Spleen (tissue), 11 donors: ENCODE results near the gene SLC28A1. TPM values are rescaled to one million over a fixed set of nuclear protein-coding genes. Genes with fewer than 3 reads are reported as not detected.

Experiments
- DNase-seq: peaks from one replicate; pipeline ENCODE4 v3.0.0-alpha.2; 2020
- H3K27ac ChIP-seq, 8 donors: fragments of 200-600 bp; sonication (generic) in 7 of 8; 1 replicate in 4 of 8; 2 replicates in 4 of 8; pipeline versions ENCODE4 v1.5.0 to v1.8.0; 2016 to 2021; ENCODE audit warnings: inconsistent platforms in 4 of 8, mild to moderate bottlenecking in 4 of 8, moderate library complexity in 1 of 8
- H3K27me3 ChIP-seq, 7 donors: fragments of 200-600 bp; sonication (generic) in 6 of 7; replicated peaks in 1 of 7; 1 replicate in 4 of 7; 2 replicates in 3 of 7; pipeline versions ENCODE4 v1.5.0 to v1.8.0; 2016 to 2021; ENCODE audit warnings: inconsistent platforms in 3 of 7, mild to moderate bottlenecking in 1 of 7
- H3K36me3 ChIP-seq, 6 donors: fragments of 200-600 bp; sonication (generic) in 5 of 6; 1 replicate in 4 of 6; 2 replicates in 2 of 6; pipeline versions ENCODE4 v1.5.0 to v1.8.0; 2016 to 2021; ENCODE audit warnings: inconsistent platforms in 2 of 6
- H3K4me1 ChIP-seq, 6 donors: fragments of 200-600 bp; sonication (generic) in 5 of 6; 1 replicate in 3 of 6; 2 replicates in 3 of 6; pipeline versions ENCODE4 v1.5.0 to v1.8.0; 2016 to 2021; ENCODE audit warnings: inconsistent platforms in 3 of 6
- H3K4me3 ChIP-seq, 8 donors: fragments of 200-600 bp; sonication (generic) in 7 of 8; 1 replicate in 4 of 8; 2 replicates in 4 of 8; pipeline versions ENCODE4 v1.5.0 to v1.8.0; 2016 to 2021; ENCODE audit warnings: inconsistent platforms in 4 of 8, mild to moderate bottlenecking in 4 of 8, moderate library complexity in 2 of 8
- H3K9me3 ChIP-seq, 8 donors: fragments of 200-600 bp; sonication (generic) in 7 of 8; 1 replicate in 4 of 8; 2 replicates in 4 of 8; pipeline versions ENCODE4 v1.5.0 to v1.8.0; 2016 to 2021; ENCODE audit warnings: inconsistent platforms in 4 of 8
- POLR2A ChIP-seq, 3 donors: fragments of 450-650 bp; IDR thresholded peaks; one replicate each; pipeline ENCODE4 v1.5.1; 2017; ENCODE audit warnings: antibody characterized with exemption in 3 of 3, mild to moderate bottlenecking in 1 of 3
- POLR2AphosphoS5 ChIP-seq, 3 donors: sonication (generic); formaldehyde crosslinking; IDR thresholded peaks; one replicate each; pipeline ENCODE4 v1.5.1; 2017; ENCODE audit warnings: antibody characterized with exemption in 3 of 3
- WGBS, 5 donors: extraction: QIAGEN DNeasy Blood & Tissue Kit in 3 of 5; methylation state at CpG; one replicate each; pipeline versions ENCODE4 v1.1.5 to v1.1.7; 2013 to 2018; 5-methylcytosine and 5-hydroxymethylcytosine counted together
- intact Hi-C: fragments of 100-400 bp; cut with DNase I; formaldehyde crosslinking; loops from one replicate; pipeline ENCODE4 v1.15.0; 2023; ENCODE audit warnings: low total_unique reads
- polyA plus RNA-seq, 3 donors: library from polyadenylated mRNA; stranded (reverse); fragments of 200-250 nt; gene quantifications; one replicate each; pipeline ENCODE4 v1.2.1, GENCODE V29; 2013
- total RNA-seq, 7 donors: library from RNA; depleted of rRNA in 3 of 7; stranded (reverse); fragments of >200 nt in 3 of 7; fragmentation: NEBNext Ultra II Directional in 4 of 7; extraction: Animal tissue kit (Norgen Biotek cat#: 25700) in 4 of 7; gene quantifications; one replicate each; pipeline versions ENCODE4 v1.1.0 to v1.2.1, GENCODE V29; 2016 to 2021
- TF ChIP-seq, protein P1 (sequence below), 11 experiments: fragments of 200-600 bp in 7 of 11; fragments of 450-650 bp in 4 of 11; sonication (generic) in 4 of 11; IDR thresholded peaks in 8 of 11; conservative IDR thresholded peaks in 3 of 11; 1 replicate in 7 of 11; 2 replicates in 4 of 11; pipeline versions ENCODE4 v1.4.0 to v1.8.0; 2016 to 2021; ENCODE audit warnings: antibody characterized with exemption in 11 of 11, inconsistent platforms in 4 of 11, mild to moderate bottlenecking in 1 of 11
- donor health status: healthy with polysubstance abuse.
- donor health status: DM: no; HTN: no; CAD: no; lungs with moderate emphysema.
- donor health status: DM: no; HTN: no; CAD: no.
- donor health status: Bipolar disorder and iron deficiency.
- donor health status: healthy.
- donor health status: DM: no; HTN: no; CAD: no.
- donor health status: DM: yes; HTN: yes; CAD: no.

SLC28A1 gene
- total and polyA plus RNA-seq, 10 donors: 0.10 to 0.29 (median 0.16) TPM; not detected in 7

DNA sequence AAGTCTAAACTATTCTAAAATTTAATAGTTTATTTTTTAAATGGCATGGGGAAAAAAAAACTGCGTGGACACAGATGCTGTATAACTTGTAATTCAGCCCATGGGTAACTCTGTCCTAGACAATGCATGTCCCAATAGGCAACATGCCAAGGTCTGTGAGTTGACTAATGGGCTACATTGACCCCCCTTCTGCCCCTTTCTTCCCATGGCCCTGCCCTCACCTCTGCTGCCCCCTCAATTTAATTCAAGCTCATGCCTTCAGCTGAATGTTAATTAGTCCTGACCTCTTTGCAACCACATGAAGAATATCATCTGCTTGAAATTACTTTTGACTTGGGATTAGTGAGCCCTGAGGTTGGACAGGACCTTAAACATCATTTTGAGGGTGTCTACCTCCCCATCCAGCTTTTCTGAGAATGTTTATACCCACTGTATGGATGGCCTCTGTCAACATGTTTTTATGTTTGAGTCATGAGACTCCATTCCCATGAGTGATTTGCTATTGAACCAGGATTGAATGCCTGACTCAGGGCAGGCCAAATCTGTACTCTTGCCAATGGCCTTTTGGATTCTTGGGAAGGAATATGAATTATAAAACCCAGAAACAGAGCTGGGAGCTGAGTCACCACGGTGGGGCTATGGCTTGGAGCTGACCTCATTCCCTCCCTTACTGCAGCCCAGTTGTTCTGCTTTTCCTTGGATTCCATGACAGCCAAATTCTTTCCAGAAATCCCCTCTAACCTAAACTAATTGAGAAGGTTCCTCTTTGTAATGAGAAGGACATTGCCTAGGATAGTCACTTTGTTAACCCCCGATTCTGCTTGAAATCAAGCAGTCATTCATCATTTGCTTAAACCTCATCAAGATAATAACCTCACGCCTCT, 63.7 kb downstream of the SLC28A1 start:
- DNase-seq: no peak
- TF ChIP-seq, protein P1, sequence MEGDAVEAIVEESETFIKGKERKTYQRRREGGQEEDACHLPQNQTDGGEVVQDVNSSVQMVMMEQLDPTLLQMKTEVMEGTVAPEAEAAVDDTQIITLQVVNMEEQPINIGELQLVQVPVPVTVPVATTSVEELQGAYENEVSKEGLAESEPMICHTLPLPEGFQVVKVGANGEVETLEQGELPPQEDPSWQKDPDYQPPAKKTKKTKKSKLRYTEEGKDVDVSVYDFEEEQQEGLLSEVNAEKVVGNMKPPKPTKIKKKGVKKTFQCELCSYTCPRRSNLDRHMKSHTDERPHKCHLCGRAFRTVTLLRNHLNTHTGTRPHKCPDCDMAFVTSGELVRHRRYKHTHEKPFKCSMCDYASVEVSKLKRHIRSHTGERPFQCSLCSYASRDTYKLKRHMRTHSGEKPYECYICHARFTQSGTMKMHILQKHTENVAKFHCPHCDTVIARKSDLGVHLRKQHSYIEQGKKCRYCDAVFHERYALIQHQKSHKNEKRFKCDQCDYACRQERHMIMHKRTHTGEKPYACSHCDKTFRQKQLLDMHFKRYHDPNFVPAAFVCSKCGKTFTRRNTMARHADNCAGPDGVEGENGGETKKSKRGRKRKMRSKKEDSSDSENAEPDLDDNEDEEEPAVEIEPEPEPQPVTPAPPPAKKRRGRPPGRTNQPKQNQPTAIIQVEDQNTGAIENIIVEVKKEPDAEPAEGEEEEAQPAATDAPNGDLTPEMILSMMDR (IDR thresholded peaks at IDR 0.05 in 8 of 11, conservative IDR thresholded peaks at IDR 0.05 in 3 of 11): no peak
- TF ChIP-seq POLR2AphosphoS5 (IDR thresholded peaks at IDR 0.05): no peak
- no peak for TF ChIP-seq POLR2A (IDR thresholded peaks at IDR 0.05)
- no peaks in the 10 kb centered on the region for H3K27me3 ChIP-seq
- no peaks in the 10 kb centered on the region for H3K9me3 ChIP-seq
- no peaks in the 10 kb centered on the region for H3K36me3 ChIP-seq
- WGBS, 5 donors: 63 to 83% (median 74%) methylated on average over 4 of the region's 4 CpGs
- no peak overlapping the region for H3K27ac ChIP-seq
- no peak overlapping the region for H3K4me3 ChIP-seq
- intact Hi-C loops: no loop called here
- peaks cover 0 to 6% (median 0%) of the 10 kb centered on the region in 6 donors for H3K4me1 ChIP-seq

DNA sequence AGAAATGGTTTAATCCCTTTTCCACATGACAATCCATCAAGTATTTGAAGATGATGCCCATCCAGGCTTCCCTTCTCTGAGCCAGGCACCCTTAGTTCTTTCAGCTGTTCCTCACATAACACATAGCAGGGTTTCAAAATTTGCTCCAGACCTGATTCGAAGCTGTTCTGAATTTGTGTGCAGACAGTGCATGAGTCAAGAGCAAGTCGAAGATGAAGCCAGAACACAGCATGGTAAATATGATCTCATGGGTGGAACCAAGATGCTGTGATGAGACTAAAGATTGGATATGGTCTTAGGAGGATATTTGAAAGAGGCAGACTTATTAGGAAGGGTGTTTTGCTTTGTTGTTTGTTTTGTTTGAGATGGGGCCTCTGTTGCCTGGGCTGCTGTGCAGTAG, 64.6 kb downstream of the SLC28A1 start:
- H3K4me1 ChIP-seq: peaks cover 0 to 6% (median 0%) of the 10 kb centered on the region in 6 donors
- TF ChIP-seq, protein P1 (IDR thresholded peaks at IDR 0.05 in 8 of 11, conservative IDR thresholded peaks at IDR 0.05 in 3 of 11): no peak
- TF ChIP-seq POLR2AphosphoS5 (IDR thresholded peaks at IDR 0.05) (no peak), POLR2A (IDR thresholded peaks at IDR 0.05) (no peak)
- no peak overlapping the region for H3K4me3 ChIP-seq
- 88 to 96% (median 91%) methylated on average over 2 of the region's 2 CpGs for WGBS, 5 donors
- DNase-seq: no peak
- H3K9me3 ChIP-seq: no peaks in the 10 kb centered on the region
- intact Hi-C loops: no loop called here
- H3K27ac ChIP-seq: no peak overlapping the region
- no peaks in the 10 kb centered on the region for H3K36me3 ChIP-seq
- no peaks in the 10 kb centered on the region for H3K27me3 ChIP-seq

DNA sequence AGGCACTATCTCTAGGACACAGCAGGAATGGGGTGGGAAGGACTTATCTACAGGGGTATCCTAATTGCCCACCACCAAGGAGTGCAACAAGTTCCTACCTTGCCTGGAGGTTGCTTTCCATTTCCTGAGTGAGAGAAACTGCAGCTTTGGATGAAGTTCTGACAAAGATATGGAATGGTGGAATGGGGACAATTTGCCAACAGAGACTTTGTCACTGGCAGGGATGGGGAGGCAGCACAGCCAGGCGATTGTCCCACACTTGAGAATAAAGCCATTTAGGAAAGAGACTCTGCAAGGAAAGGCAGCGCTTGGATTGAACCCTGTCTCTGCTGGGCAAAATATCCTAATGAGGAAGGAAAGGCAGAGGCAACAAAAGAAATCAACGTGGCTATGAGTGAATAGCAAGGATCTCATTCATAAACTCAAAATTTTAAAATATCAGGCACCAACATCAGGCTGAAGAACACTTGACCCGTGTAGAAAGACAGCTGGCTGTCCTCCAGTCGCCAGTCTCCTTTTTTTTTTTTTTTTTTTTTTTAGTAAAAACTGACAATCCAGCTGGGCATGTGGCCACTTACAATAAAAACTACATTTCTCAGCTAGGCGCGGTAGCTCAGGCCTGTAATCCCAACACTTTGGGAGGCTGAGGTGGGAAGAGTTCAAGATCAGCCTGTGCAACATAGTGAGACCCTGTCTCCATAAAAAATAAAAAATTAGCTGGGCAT, 65.5 kb downstream of the SLC28A1 start:
- 61 to 84% (median 76%) methylated on average over 7 of the region's 7 CpGs for WGBS, 5 donors
- Histone ChIP-seq H3K9me3 (no peaks in the 10 kb centered on the region), H3K4me3 (no peak overlapping the region), H3K4me1 (peaks cover 0 to 6% (median under 1%) of the 10 kb centered on the region in 6 donors), H3K27me3 (no peaks in the 10 kb centered on the region), H3K36me3 (no peaks in the 10 kb centered on the region), H3K27ac (no peak overlapping the region)
- DNase-seq: no peak
- TF ChIP-seq, protein P1 (IDR thresholded peaks at IDR 0.05 in 8 of 11, conservative IDR thresholded peaks at IDR 0.05 in 3 of 11): no peak
- TF ChIP-seq POLR2A (IDR thresholded peaks at IDR 0.05) (no peak), POLR2AphosphoS5 (IDR thresholded peaks at IDR 0.05) (no peak)
- intact Hi-C loops: no loop called here
